GM19463 (cell line): ENCODE measurements around the gene SLCO2B1.

Source experiments
- ATAC-seq: cut with Tn5 transposase; IDR thresholded peaks from one replicate; pipeline ENCODE4 v1.9.1; 2021; ENCODE audit warnings: mild to moderate bottlenecking, moderate library complexity; ENCODE audit not compliant: unreplicated experiment

SLCO2B1 gene

GRCh38 chr11:75144716-75145014 is 6.2 kb upstream of the SLCO2B1 start:
- ATAC-seq: no peak

- ATAC-seq: no peak
Measured at GRCh38 chr11:75145196-75145971, 5.5 kb upstream of the SLCO2B1 start.

- ATAC-seq: no peak
Measured at GRCh38 chr11:75145972-75146519, 4.9 kb upstream of the SLCO2B1 start.

GRCh38 chr11:75146711-75147110 is 4.2 kb upstream of the SLCO2B1 start:
- ATAC-seq: no peak

GRCh38 chr11:75147191-75147874 is 3.6 kb upstream of the SLCO2B1 start:
- no peak for ATAC-seq

- no peak for ATAC-seq
Measured at GRCh38 chr11:75147875-75148263, 3.0 kb upstream of the SLCO2B1 start.

GRCh38 chr11:75148436-75148983 is 2.4 kb upstream of the SLCO2B1 start:
- ATAC-seq: peak; percentile 42

- ATAC-seq: no peak
Measured at GRCh38 chr11:75149766-75150465, 991 bp upstream of the SLCO2B1 start.

- no peak for ATAC-seq
Measured at GRCh38 chr11:75151346-75152047, 590 bp downstream of the SLCO2B1 start.

- ATAC-seq: no peak
Measured at GRCh38 chr11:75152090-75152489, 1.2 kb downstream of the SLCO2B1 start.

GRCh38 chr11:75152651-75153427 is 1.9 kb downstream of the SLCO2B1 start:
- no peak for ATAC-seq

- ATAC-seq: no peak
Measured at GRCh38 chr11:75154646-75155569, 4.0 kb downstream of the SLCO2B1 start.

- ATAC-seq: no peak
Measured at GRCh38 chr11:75155570-75156422, 4.9 kb downstream of the SLCO2B1 start.

GRCh38 chr11:75158241-75158640 is 7.3 kb downstream of the SLCO2B1 start:
- no peak for ATAC-seq

GRCh38 chr11:75158696-75159150 is 7.8 kb downstream of the SLCO2B1 start:
- ATAC-seq: no peak

- no peak for ATAC-seq
Measured at GRCh38 chr11:75159151-75159953, 8.4 kb downstream of the SLCO2B1 start.

- no peak for ATAC-seq
Measured at GRCh38 chr11:75160220-75160757, 9.4 kb downstream of the SLCO2B1 start.
